ENCODE data around the gene CDKN1A. TPM values are rescaled to one million over a fixed set of nuclear protein-coding genes. Genes with fewer than 3 reads are reported as not detected.

The CDKN1A gene
- total RNA-seq, 1 donor from 2014 or later, result 76.3 TPM

- Mint-ChIP-seq H3K27ac (peak overlapping the region; percentile 68), H3K27me3 (no peaks in the 10 kb centered on the region), H3K4me1 (ENCODE audit: unreplicated experiment) (peaks cover 20% of the 10 kb centered on the region), H3K9me3 (no peaks in the 10 kb centered on the region), H3K4me3 (no peak overlapping the region), H3K36me3 (no peaks in the 10 kb centered on the region)
- DNase-seq (ENCODE audit: extremely low spot score, unreplicated experiment), result no peak
- no peak for TF ChIP-seq CTCF (conservative IDR thresholded peaks at IDR 0.05)
These were observed 20.5 kb upstream of the CDKN1A start for GRCh38 chr6:36657942-36658544.

- no peaks in the 10 kb centered on the region for H3K36me3 Mint-ChIP-seq
These were observed 19.2 kb upstream of the CDKN1A start for GRCh38 chr6:36659271-36659670.

GRCh38 chr6:36660771-36661471 lies 17.6 kb upstream of the CDKN1A start:
- DNase-seq (ENCODE audit: extremely low spot score, unreplicated experiment), result no peak
- no peak overlapping the region for H3K4me3 Mint-ChIP-seq

More at GRCh38 chr6:36659271-36659670, 19.2 kb upstream of the CDKN1A start:
- Mint-ChIP-seq H3K4me3 (no peak overlapping the region), H3K9me3 (no peaks in the 10 kb centered on the region), H3K27ac (no peak overlapping the region), H3K4me1 (ENCODE audit: unreplicated experiment) (peaks cover 20% of the 10 kb centered on the region), H3K27me3 (no peaks in the 10 kb centered on the region)
- DNase-seq (ENCODE audit: extremely low spot score, unreplicated experiment), result no peak
- TF ChIP-seq CTCF (conservative IDR thresholded peaks at IDR 0.05), result no peak

GRCh38 chr6:36662380-36662779 lies 16.1 kb upstream of the CDKN1A start:
- no peaks in the 10 kb centered on the region for H3K27me3 Mint-ChIP-seq
- no peak overlapping the region for H3K27ac Mint-ChIP-seq
- H3K36me3 Mint-ChIP-seq, result no peaks in the 10 kb centered on the region
- DNase-seq (ENCODE audit: extremely low spot score, unreplicated experiment), result no peak
- peaks cover 25% of the 10 kb centered on the region for H3K4me1 Mint-ChIP-seq (ENCODE audit: unreplicated experiment)
- TF ChIP-seq CTCF (conservative IDR thresholded peaks at IDR 0.05), result no peak
- H3K9me3 Mint-ChIP-seq, result no peaks in the 10 kb centered on the region
- no peak overlapping the region for H3K4me3 Mint-ChIP-seq

More at GRCh38 chr6:36660771-36661471, 17.6 kb upstream of the CDKN1A start:
- H3K4me1 Mint-ChIP-seq (ENCODE audit: unreplicated experiment), result peaks cover 13% of the 10 kb centered on the region
- no peaks in the 10 kb centered on the region for H3K27me3 Mint-ChIP-seq
- no peak for TF ChIP-seq CTCF (conservative IDR thresholded peaks at IDR 0.05)
- H3K9me3 Mint-ChIP-seq, result no peaks in the 10 kb centered on the region
- H3K27ac Mint-ChIP-seq, result no peak overlapping the region
- no peaks in the 10 kb centered on the region for H3K36me3 Mint-ChIP-seq

- DNase-seq (ENCODE audit: extremely low spot score, unreplicated experiment), result no peak
- Mint-ChIP-seq H3K9me3 (no peaks in the 10 kb centered on the region), H3K4me1 (ENCODE audit: unreplicated experiment) (peaks cover 23% of the 10 kb centered on the region), H3K27ac (peak overlapping the region; percentile 4), H3K4me3 (no peak overlapping the region), H3K36me3 (no peaks in the 10 kb centered on the region), H3K27me3 (no peaks in the 10 kb centered on the region)
- no peak for TF ChIP-seq CTCF (conservative IDR thresholded peaks at IDR 0.05)
These were observed 15.7 kb upstream of the CDKN1A start for GRCh38 chr6:36662827-36663256.

Measured in type B pancreatic cell (in vitro differentiated cells).